KOPT-K1 (cell line): ENCODE results near the gene ASCL2.

Experiments
- H3K27ac ChIP-seq: fragments of 200-600 bp; sonication (generic); 2 replicates; pipeline ENCODE4 v1.5.1; 2016; ENCODE audit warnings: antibody characterized with exemption, mild to moderate bottlenecking, low read depth, low read length; ENCODE audit not compliant: poor library complexity, severe bottlenecking
- H3K36me3 ChIP-seq: fragments of 200-600 bp; sonication (generic); 2 replicates; pipeline ENCODE4 v1.5.1; 2017; ENCODE audit warnings: antibody characterized with exemption, mild to moderate bottlenecking, low read length, moderate library complexity; ENCODE audit not compliant: insufficient read depth
- H3K9me3 ChIP-seq: fragments of 200-600 bp; sonication (generic); 2 replicates; pipeline ENCODE4 v1.5.1; 2017; ENCODE audit warnings: antibody characterized with exemption, low read length, mild to moderate bottlenecking; ENCODE audit not compliant: insufficient read depth, poor library complexity, severe bottlenecking

ASCL2 gene

DNA sequence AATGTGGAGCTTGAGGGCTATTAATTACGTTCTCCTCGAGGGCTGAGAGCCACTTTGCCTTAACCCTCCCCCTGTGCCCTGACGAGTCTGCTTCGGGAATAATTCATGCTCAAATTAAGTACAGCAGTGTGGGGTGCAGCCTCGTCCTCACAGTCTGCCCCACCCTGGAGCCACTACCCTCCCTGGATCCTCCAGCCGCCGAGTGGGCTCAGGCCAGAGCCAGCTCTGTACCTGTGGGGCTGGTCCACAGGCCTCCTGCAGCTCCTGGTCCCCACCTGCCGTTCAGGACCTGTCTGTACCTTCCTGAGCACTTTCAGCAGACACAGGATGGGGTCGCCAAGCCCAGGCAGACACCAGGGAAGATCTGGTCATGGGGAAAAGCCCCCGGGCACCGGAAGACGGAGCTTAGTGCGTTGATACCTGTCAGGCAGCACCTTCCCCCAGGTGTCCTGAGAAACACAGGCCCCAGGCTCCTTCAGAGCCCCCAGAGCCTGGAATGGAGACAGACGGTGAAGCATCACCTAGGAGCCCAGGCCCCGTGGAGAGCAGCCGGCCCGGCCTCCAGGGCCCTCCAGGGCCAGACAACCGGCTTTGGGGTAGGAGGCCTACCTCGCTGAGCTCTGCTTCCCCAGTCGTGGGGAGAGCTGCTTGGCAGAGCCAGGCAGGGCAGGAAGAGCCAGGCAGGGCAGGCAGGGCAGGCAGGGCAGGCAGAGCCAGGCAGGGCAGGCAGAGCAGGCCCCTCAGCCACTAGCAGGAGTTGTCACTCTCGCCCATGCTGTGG is 41.2 kb upstream of the ASCL2 start:
- Histone ChIP-seq H3K36me3 (no peaks in the 10 kb centered on the region), H3K27ac (no peak overlapping the region), H3K9me3 (no peaks in the 10 kb centered on the region)

DNA sequence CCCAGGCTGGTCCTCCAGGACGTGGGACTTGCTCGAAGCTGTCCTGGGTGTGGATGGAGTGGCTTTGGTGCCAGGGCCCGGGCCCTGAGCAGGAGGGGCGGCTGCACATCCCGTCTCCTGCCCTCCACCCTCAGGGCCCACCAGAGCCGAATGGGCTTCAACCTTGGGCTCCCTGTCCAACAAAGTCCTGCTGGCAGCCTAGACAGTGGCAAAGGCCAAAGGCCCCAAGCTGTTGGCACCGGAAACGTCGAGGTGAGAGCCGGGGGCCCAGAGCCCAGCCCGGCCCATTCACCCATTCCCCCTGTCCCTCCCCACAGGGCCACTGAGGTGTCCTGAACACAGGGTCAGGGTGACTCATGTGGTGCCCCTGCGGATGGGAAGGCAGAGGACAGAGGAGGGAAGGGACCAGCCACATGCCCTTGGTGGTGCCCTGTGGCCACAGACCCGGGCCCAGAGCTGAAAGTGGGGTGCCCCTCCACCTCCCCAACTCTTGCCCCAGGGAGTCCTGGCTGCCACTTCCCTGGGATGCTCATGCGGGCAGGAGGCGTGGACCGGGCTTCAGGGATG is 40.5 kb upstream of the ASCL2 start:
- Histone ChIP-seq H3K27ac (no peak overlapping the region), H3K36me3 (no peaks in the 10 kb centered on the region), H3K9me3 (no peaks in the 10 kb centered on the region)

- Histone ChIP-seq H3K27ac (no peak overlapping the region), H3K36me3 (no peaks in the 10 kb centered on the region), H3K9me3 (no peaks in the 10 kb centered on the region)
Observed at GRCh38 chr11:2310073-2310785, 39.8 kb upstream of the ASCL2 start.

DNA sequence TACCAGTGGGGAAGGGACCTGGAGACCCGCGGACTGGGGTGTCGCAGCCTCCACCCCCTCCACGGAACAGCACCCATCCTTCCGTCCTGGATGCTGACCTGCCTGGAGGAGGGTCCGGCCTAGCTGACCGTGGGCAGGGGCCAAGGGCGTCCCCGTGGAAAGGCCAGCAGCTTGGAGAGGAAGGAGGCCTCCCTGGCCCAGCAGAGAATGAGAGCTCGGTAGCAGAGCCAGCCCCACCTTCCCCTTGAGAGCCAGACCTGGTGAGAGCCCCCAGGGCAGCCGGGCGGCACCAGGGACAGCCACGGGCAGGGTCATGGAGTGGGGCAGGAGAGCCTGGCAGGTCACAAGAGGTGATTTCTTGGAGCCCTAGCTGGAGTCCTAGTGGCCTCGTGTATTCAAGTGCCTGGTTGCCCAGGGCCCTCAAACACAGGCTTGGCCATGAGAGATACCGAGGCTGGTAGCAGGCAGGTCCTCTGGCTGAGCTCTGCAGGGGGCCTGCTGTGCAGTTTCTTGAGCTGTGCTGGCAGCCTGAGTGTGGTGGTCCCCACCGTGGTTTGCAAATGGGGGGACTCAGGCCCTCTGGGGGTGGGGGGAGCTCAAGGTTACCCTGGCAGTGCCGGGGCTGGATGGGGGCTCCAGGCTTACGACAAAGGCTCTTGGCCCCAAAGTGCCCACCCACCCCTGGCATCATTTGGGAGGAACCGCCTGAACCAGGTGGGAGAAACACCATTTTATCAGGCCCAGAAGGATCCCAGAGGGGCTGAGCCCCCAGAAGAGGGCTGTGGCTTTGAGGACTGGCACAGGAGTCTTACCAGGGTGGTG is 39.1 kb upstream of the ASCL2 start:
- no peaks in the 10 kb centered on the region for H3K36me3 ChIP-seq
- no peaks in the 10 kb centered on the region for H3K9me3 ChIP-seq
- H3K27ac ChIP-seq, result no peak overlapping the region

- Histone ChIP-seq H3K9me3 (no peaks in the 10 kb centered on the region), H3K27ac (no peak overlapping the region), H3K36me3 (no peaks in the 10 kb centered on the region)
Observed at GRCh38 chr11:2308713-2309112, 38.3 kb upstream of the ASCL2 start.

GRCh38 chr11:2307501-2308331 is 37.3 kb upstream of the ASCL2 start:
- Histone ChIP-seq H3K27ac (peak overlapping the region; percentile 55), H3K9me3 (no peaks in the 10 kb centered on the region), H3K36me3 (no peaks in the 10 kb centered on the region)

GRCh38 chr11:2306877-2307500 is 36.6 kb upstream of the ASCL2 start:
- Histone ChIP-seq H3K9me3 (no peaks in the 10 kb centered on the region), H3K27ac (peak overlapping the region; percentile 55), H3K36me3 (no peaks in the 10 kb centered on the region)

GRCh38 chr11:2306452-2306823 is 36.0 kb upstream of the ASCL2 start:
- H3K9me3 ChIP-seq, result no peaks in the 10 kb centered on the region
- H3K27ac ChIP-seq, result peak overlapping the region; percentile 55
- H3K36me3 ChIP-seq, result no peaks in the 10 kb centered on the region

DNA sequence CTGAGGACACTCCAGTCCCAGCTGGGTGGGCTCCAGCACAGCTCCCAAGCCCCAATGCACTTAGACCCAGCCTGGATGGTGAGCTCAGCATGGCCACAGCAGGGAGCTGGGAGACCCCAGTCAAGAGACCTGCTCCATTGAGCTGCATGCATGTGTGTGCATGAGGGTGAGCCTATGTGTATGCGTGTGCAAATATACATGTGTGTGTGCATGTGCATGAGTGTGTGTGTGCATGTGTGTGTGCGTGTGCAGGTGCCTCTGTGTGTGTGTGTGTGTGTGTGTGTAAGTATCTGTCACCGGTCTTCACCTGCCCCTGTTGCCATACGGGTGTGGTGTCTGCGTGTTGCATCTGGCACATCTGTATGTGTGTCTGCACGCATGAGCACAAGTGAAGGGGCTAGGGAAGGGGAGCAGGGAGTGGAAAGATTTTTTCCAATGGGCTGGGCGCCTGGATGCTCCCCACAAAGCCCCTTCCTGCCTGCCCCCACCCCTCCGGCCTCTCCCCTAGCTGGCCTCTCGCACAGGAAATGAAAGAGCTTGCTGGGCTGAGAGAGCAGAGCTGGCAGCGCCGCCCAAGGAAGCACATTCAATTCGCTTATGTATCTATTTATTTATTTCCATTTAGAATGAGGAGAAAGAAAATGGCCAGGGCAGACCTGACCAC is 35.5 kb upstream of the ASCL2 start:
- H3K27ac ChIP-seq, result peak overlapping the region; percentile 55
- no peaks in the 10 kb centered on the region for H3K9me3 ChIP-seq
- H3K36me3 ChIP-seq, result no peaks in the 10 kb centered on the region

GRCh38 chr11:2305140-2305778 is 34.9 kb upstream of the ASCL2 start:
- no peaks in the 10 kb centered on the region for H3K36me3 ChIP-seq
- H3K9me3 ChIP-seq, result no peaks in the 10 kb centered on the region
- peak overlapping the region; percentile 55 for H3K27ac ChIP-seq

DNA sequence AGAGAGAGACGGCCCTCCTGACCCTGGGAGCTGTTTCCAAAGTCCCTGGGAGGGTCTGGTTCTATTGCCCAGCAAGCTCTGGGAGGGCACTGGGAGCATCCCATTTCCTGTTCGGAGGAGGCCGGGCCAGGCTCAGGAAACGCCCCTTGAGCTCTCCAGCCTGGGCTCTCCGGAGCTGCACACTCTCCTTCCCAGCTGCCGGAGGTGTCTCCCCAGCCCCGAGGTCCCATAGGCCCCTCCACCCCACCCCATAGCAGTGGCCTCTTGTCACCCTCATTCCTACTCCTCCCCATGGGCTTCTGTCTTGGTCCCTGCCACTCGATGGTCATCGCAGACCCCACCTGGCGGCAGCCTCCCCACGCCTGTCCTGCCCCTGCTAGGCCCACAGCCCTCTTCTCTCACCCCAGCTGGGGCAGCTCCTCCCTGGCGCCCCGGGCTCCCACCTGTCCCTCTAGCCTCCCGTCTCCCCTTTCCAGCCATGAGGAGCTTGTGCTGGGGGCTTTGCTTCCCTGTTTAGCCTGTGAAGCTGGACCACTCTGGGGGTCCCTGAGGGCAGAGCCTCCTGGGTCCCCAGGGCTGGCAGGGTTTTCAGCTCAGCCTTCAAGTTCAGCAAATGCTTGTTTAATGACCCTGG is 34.2 kb upstream of the ASCL2 start:
- Histone ChIP-seq H3K27ac (no peak overlapping the region), H3K9me3 (no peaks in the 10 kb centered on the region)

GRCh38 chr11:2303627-2304505 is 33.5 kb upstream of the ASCL2 start:
- no peak overlapping the region for H3K27ac ChIP-seq

More for the DNA sequence above, 34.2 kb upstream of the ASCL2 start:
- no peaks in the 10 kb centered on the region for H3K36me3 ChIP-seq

More at GRCh38 chr11:2303627-2304505, 33.5 kb upstream of the ASCL2 start:
- Histone ChIP-seq H3K9me3 (no peaks in the 10 kb centered on the region), H3K36me3 (no peaks in the 10 kb centered on the region)
